K562 (cell line): Measurements from ENCODE around the gene NKAIN1. TPM values are rescaled to one million over a fixed set of nuclear protein-coding genes. Genes with fewer than 3 reads are reported as not detected.

Experiments
- ATF3 ChIP-seq, 2 experiments: fragments of 450-650 bp in 1 of 2; sonication (generic) in 1 of 2; formaldehyde crosslinking in 1 of 2; IDR thresholded peaks in 1 of 2; conservative IDR thresholded peaks in 1 of 2; 2 replicates each; pipeline versions ENCODE4 v1.6.1 to v1.8.1; 2016 to 2023; ENCODE audit warnings: mild to moderate bottlenecking in 2 of 2, moderate library complexity in 2 of 2, inconsistent platforms in 1 of 2, missing genetic modification reagents in 1 of 2
- BCLAF1 ChIP-seq, 2 experiments: fragments of 450-650 bp in 1 of 2; IDR thresholded peaks; 2 replicates each; pipeline ENCODE4 v1.6.1; 2011 to 2017; ENCODE audit warnings: low read depth in 2 of 2, antibody characterized with exemption in 1 of 2, borderline replicate concordance in 1 of 2, low read length in 1 of 2, mild to moderate bottlenecking in 1 of 2, mixed read lengths in 1 of 2; ENCODE audit not compliant: control insufficient read depth in 1 of 2
- C11orf30 ChIP-seq: fragments of 450-650 bp; IDR thresholded peaks from 2 replicates; pipeline ENCODE4 v1.6.1; 2016; ENCODE audit warnings: low read depth, mild to moderate bottlenecking
- CGGBP1 ChIP-seq: fragments of 250-450 bp; sonication (Bioruptor Pico); IDR thresholded peaks from 2 replicates; pipeline ENCODE4 v1.9.0; 2021; ENCODE audit warnings: mild to moderate bottlenecking
- GATA2 ChIP-seq: sonication (generic); formaldehyde crosslinking; IDR thresholded peaks from 2 replicates; pipeline ENCODE4 v1.4.0; 2020; ENCODE audit warnings: mild to moderate bottlenecking, missing genetic modification reagents
- IRF2 ChIP-seq: sonication (generic); formaldehyde crosslinking; IDR thresholded peaks from 2 replicates; pipeline ENCODE4 v1.8.1; 2022; ENCODE audit warnings: mild to moderate bottlenecking, missing genetic modification reagents
- NR4A1 ChIP-seq, 2 experiments: fragments of 250-450 bp in 1 of 2; fragments of 450-650 bp in 1 of 2; sonication (Bioruptor Pico) in 1 of 2; IDR thresholded peaks; 2 replicates each; pipeline versions ENCODE4 v1.4.0 to v1.6.1; 2016 to 2020; ENCODE audit warnings: mild to moderate bottlenecking in 2 of 2, missing compliant biosample characterization in 1 of 2, missing genetic modification characterization in 1 of 2, moderate library complexity in 1 of 2
- RFX7 ChIP-seq: fragments of 250-450 bp; sonication (Bioruptor Pico); IDR thresholded peaks from 2 replicates; pipeline ENCODE4 v1.5.1; 2021; ENCODE audit warnings: mild to moderate bottlenecking
- RREB1 ChIP-seq: fragments of 250-450 bp; sonication (Bioruptor Pico); IDR thresholded peaks from 2 replicates; pipeline ENCODE4 v1.4.0; 2020
- THAP12 ChIP-seq: fragments of 250-450 bp; sonication (Bioruptor Pico); IDR thresholded peaks from 2 replicates; pipeline ENCODE4 v1.9.0; 2021; ENCODE audit warnings: mild to moderate bottlenecking, inconsistent platforms
- THRAP3 ChIP-seq: fragments of 450-650 bp; IDR thresholded peaks from 2 replicates; pipeline ENCODE4 v1.6.1; 2016; ENCODE audit warnings: mild to moderate bottlenecking, inconsistent platforms, borderline replicate concordance
- polyA plus RNA-seq, 8 experiments: library from polyadenylated mRNA; depleted of rRNA in 4 of 8; stranded (reverse) in 5 of 8; unstranded in 3 of 8; fragments of >200 nt; fragmentation: Nextera tagmentation in 2 of 8; fragmentation: Illumina TruSeq in 1 of 8; extraction: Ambion mirVana in 2 of 8; extraction: Trizol in 1 of 8; gene quantifications; 2 replicates each; pipeline versions ENCODE4 v1.2.1 to v1.2.3, GENCODE V29; 2011 to 2014; ENCODE audit warnings: inconsistent platforms in 1 of 8, missing spikeins in 1 of 8
- total RNA-seq, 7 experiments: library from RNA; depleted of rRNA in 6 of 7; stranded (reverse); fragments of >200 nt in 6 of 7; fragmentation: Illumina TruSeq in 2 of 7; extraction: Trizol in 2 of 7; gene quantifications; 2 replicates each; pipeline versions ENCODE4 v1.2.1 to v1.2.3, GENCODE V29; 2011 to 2021; ENCODE audit warnings: low replicate concordance in 1 of 7

NKAIN1 gene
- total and polyA plus RNA-seq, 9 of the 15 experiments (the other 6 are each of a cell fraction or from before 2014, with no cell fraction given): 0.03 to 0.22 (median 0.04) TPM; not detected in 3

GRCh38 chr1:31159869-31160611, 79.6 kb downstream of the NKAIN1 start (continued):
- TF ChIP-seq RREB1 (CRISPR knock-in tag) (peak; percentile 86; the same call in 1 of the 2 replicates), IRF2 (CRISPR knock-in tag) (no peak), NR4A1 (CRISPR knock-in tag; IDR thresholded peaks at IDR 0.05) (peak; percentile 97), NR4A1 (tag; IDR thresholded peaks at IDR 0.05) (peak; percentile 87), THAP12 (no peak), BCLAF1 (IDR thresholded peaks at IDR 0.05; ENCODE audit: borderline replicate concordance in 1 of 2, control insufficient read depth in 1 of 2, low read depth in 2 of 2, low read length in 1 of 2) (no peak), THRAP3 (no peak), CGGBP1 (CRISPR knock-in tag) (no peak), ATF3 (IDR thresholded peaks at IDR 0.05) (no peak), ATF3 (CRISPR knock-in tag; conservative IDR thresholded peaks at IDR 0.05) (no peak), RFX7 (CRISPR knock-in tag) (peak; percentile 67; the same call in 1 of the 2 replicates), C11orf30 (no peak), GATA2 (CRISPR knock-in tag) (peak; percentile 78)
